ENCODE results near the gene MYL12A.
"Not testable (repeated sequence)": the region's sequence is repeated elsewhere in the genome, so short reads cannot be mapped to it uniquely, and the experiment has no call there.

The MYL12A gene

GRCh38 chr18:3247240-3248061 is at the start of gene MYL12A:
MYL12A (plus strand) TSS chr18:3247801; CDS start chr18:3253248, 5,447 bp downstream.
- peak; percentile 95 to 97 for DNase-seq

DNA sequence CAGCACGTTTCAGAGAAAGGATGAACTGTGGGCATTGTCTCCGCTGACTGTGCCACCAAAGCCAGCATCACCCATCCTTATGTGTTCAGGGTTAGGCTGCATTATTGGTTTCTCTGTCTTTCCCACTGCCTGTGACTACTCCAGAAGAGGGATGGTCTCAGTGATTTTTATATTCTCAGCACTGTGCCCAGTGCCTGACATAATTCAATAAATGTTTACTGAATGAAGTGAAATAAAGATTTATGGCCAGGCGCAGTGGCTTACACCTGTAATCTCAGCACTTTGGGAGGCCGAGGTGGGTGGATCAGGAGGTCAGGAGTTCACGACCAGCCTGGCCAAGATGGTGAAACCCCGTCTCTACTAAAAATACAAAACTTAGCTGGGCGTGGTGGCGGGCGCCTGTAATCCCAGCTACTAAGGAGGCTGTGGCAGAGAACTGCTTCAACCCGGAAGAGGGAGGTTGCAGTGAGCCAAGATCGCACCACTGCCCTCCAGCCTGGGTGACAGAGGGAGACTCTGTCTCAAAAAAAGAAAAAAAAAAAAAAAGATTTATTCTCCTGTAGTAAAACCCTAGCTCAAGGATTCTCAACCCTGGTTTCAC is 49.2 kb upstream of the MYL12A start:
- DNase-seq = not testable (repeated sequence)

GRCh38 chr18:3199942-3200645 is 47.5 kb upstream of the MYL12A start:
- DNase-seq = no peak

DNA sequence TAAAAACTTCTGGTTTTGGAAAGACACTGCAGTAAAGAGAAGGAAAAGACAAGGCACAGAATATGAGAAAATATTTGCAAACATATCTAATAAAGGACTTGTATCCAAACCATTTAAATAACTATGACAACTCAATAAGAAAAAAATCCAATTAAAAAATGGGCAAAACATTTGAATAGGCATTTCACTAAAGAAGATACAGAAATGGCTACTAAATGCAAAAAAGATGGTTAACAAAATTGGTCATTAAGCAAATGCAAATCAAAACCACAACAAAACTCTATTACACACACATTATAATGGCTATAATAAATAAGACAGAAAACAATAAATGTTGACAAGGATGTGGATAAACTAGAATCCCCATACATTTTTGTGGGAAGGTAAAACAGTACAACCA is 42.4 kb upstream of the MYL12A start:
- DNase-seq = no peak

- DNase-seq = no peak
Observed at GRCh38 chr18:3207565-3207964, 40.0 kb upstream of the MYL12A start.

DNA sequence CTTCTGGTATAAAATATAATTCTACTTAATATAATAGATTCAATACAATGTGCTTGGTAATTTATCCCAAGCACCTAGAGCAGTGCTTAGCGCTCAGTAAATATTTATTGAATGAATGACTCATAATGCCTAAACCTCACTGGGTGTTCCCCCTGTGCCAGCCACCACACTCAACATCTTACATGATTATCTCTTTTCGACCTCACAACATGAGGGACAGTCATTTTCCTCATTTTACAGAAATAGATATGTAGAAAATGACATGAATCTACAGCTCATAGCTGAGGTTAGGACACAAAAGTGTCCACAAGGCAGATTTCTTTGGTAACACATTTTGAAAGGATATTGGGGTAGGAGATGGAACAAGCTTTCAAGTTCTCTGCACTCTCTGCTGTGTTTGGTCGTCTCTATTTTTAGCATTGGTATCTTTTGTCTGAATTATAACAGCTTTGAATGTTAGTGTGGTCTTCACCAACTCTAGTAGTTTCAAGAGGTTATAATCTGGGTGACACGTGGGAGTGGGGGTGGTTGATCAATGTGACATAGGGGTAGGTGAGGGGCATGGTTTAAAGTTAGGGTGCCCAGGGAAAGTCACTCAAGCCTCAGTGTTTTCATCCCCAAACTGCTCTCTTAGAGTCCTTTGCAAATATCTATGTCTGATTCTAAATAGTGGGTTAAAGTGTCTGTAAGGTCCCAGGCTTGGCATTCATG is 37.6 kb upstream of the MYL12A start:
- no peak for DNase-seq

DNA sequence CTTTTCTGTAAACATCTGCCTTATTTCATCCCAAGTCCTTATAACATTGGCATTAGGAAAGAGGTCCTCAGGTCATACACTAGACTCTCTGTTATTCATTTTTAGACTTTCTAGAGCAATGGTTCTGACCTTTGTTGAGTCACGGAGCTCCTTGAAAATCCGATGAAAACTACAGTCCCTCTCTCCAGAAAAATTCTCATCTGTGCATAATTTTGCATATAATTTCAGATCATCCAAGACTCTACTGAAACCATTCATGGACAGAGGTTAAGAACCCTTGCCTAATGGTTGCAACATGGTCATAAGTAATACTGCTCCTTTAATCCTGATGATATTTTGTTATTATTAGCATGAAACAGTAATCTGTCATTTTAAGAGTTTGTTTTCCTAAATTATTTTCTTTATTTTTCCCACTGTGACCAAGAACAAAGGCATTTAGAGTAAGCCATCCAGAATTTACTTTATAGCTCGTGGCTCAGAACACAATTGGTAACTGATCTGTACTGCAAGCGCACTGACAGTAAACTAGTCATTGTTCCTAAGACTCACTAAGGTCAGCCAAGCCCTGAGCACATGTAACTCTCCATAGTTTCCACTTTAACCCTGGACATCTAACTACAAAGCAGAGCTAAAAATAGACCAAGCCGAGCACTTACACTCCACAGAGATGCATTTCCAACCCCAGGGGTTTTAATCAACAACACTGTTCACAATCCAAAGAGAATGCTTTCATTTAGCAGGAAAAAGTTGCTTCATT is 36.2 kb upstream of the MYL12A start:
- DNase-seq = no peak

- no peak for DNase-seq
Observed at GRCh38 chr18:3212657-3213056, 34.9 kb upstream of the MYL12A start.

DNA sequence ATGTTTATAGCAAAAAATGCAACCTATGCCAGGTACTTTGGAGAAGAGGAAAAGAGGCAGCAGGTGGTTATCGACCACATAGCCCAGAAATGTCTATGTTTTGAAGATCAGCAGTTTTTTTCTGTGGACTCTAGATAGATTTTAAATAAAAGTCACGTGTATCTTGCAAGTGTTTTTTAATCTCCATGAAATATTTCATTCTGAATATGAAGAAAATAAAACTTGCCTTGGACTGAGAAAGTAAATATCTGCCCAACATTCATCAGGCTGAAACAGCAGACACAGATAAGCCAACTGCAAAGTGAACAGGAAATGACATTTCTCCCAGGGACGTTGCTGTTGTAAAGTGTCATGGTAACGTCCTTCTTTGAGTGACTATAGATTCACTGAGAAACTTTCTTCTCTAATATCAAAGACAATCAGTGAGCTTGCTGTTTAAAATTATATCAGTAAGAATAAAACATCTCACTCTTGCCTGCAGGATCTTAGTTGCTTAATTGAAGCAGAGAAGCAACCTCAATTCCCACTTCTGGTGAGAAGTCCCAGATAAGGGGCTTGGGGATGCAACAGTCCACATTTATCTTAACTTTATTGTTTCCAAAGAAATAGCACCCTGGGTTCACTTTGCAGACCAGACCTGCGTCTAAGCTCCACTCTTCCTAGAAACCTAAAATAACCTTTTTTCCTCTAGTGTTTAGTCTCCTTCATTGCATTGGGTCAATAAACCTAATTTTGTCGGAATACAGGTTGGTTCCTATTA is 34.1 kb upstream of the MYL12A start:
- DNase-seq = peak; percentile 45 to 65

- DNase-seq = no peak
Observed at GRCh38 chr18:3214855-3215637, 32.6 kb upstream of the MYL12A start.

GRCh38 chr18:3216987-3217386 is 30.6 kb upstream of the MYL12A start:
- DNase-seq = no peak

GRCh38 chr18:3217948-3218647 is 29.5 kb upstream of the MYL12A start:
- DNase-seq = no peak

GRCh38 chr18:3218819-3219218 is 28.8 kb upstream of the MYL12A start:
- DNase-seq = no peak

- DNase-seq = no peak
Observed at GRCh38 chr18:3219241-3219630, 28.4 kb upstream of the MYL12A start.

DNA sequence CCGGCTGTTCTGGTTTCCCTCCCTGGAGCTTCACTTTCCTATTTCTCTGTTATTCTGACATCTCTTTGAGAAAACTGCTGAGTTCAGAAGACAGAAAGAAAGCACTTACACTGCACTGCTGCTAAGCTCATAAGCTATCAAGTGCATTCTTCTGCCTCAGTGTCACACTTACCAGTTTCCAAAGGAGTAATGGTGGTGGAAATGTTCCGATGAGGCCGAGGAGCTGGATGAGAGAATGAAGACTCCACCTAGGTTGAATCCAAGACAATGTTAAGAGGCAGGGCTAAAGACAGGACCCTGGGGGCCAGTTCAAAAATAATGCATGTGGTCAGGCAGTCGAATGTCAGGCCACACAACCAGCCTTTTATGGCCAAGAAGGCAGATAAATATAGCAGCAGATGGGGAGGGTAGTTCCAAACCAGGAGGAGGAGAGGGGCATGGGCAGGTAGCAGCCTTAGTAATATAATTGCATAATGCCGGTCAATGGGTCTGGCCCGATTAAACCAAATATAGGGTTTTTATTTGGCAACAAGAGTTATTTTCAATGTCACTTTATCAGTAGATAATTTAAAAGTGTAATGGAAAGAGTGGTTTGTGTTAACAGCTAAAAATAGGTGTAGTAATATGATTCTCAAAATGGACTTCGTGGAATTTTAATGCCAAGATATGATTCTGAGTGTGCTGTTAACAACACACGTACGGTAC is 27.8 kb upstream of the MYL12A start, which contains the start of gene MYOM1:
MYOM1 (minus strand) TSS at position 338 of the 705 bp plus-strand sequence. CDS start 4,745 bp downstream, outside the sequence.
- no peak for DNase-seq

DNA sequence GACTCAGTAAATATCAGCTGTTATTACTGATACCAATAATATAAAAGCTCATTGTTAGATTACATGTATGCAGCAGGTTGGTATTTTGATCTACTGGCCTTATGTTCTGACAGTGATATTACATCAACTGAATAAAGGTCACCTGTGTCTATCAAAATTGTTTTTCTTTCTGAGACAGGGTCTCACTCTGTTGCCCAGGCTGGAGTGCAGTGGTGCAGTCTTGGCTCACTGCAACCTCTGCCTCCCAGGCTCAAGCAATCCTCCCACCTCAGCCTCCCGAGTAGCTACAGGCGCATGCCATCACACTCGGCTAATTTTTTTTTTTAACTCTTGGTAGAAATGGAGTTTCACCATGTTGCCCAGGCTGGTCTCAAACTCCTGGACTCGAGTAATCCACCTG is 26.7 kb upstream of the MYL12A start:
- not testable (repeated sequence) for DNase-seq

DNA sequence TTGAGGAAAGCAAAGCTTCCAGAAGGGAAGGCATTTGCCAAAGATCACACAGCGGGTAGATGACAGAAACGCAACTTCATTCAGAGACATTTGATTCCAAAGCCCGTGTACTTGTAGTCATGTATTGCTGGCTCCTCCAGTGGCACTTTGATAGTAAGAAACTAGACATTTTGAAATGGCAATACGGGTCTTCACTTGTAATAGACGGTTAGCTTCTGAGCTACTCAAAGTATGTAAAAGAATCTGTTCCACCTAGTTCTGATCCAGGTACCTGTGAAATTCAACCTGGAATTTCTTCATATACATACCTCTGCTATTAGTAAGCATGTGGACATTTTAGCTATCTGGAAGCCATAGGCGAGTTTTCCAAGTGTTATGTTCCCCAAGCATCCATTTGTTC is 26.1 kb upstream of the MYL12A start:
- no peak for DNase-seq

- no peak for DNase-seq
Observed at GRCh38 chr18:3223356-3223755, 24.2 kb upstream of the MYL12A start.

DNA sequence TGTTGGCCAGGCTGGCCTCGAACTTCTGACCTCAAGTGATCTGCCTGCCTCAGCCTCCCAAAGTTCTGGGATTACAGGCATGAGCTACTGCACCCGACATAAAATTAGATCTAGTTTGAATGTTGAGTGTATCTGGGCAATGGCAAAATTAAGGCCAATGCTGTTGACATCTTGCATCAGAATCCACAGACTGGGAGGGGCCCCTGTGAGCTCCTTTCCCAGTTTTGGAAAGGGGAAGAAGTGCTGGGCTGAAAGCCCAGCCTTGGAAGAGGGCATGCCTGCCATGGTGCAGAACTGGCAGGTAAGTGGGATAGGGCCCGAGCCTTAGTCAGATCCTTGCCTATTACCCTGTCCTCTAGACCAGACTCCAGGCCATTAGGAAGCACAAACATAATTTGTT is 23.4 kb upstream of the MYL12A start:
- DNase-seq = no peak
